HG03565 (cell line): ENCODE measurements around the gene DMAC1.

Source experiments
- ATAC-seq: cut with Tn5 transposase; IDR thresholded peaks from one replicate; pipeline ENCODE4 v1.9.1; 2021; ENCODE audit warnings: mild to moderate bottlenecking, moderate library complexity; ENCODE audit not compliant: unreplicated experiment

DMAC1 gene

DNA sequence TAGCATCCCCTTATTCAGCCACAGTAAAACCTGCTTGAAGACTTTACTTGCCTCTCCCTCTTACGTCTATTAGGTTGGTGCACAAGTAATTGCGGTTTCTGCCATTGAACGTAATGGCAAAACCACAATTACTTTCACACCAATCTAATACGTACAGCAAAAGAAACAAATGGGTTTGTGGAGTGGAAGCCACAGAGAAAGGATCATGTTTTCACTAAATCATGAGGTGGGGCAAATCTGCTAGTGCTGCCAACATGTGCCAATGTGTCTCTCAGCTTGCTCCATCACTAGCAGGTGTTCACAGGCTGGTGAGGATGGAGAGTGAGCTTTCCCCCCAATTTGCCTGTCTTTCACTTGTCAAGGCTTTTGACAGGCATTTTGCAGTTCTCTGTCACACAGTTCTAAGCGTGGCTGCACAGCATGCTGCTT is 15.9 kb downstream of the DMAC1 start:
- ATAC-seq: no peak

DNA sequence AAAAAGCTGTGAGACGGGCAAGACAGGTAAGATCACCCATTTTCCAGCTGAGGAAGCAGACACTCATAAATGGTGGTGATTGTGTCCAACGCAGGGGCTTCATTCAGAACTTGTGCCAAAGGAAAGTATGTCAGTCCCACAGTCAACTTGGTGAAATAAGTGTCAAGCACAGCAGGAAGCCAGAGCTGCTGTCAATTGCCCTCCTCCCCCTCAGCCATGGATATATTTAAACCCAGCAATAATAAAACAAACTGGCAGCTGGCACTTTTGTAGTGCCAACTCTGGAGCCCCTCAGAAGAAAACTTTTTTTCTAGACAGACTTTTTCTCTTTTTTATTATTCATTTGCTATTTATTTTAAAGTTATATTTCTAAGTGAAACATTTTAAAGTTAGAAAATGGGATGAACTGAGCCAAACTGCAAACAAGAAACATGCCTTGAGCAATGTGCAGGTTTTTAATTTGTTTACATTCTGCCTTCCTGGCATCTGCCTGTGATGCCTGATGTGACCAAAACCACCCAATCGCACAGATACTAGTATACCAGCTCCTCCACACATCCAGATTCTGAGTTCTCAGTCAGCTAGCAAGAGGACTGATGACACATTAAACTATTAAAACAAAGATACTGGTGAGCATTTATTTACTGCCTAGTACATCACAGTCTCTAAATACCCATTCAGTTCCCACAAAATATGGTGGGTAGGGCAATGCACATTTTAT is 17.0 kb downstream of the DMAC1 start:
- no peak for ATAC-seq

DNA sequence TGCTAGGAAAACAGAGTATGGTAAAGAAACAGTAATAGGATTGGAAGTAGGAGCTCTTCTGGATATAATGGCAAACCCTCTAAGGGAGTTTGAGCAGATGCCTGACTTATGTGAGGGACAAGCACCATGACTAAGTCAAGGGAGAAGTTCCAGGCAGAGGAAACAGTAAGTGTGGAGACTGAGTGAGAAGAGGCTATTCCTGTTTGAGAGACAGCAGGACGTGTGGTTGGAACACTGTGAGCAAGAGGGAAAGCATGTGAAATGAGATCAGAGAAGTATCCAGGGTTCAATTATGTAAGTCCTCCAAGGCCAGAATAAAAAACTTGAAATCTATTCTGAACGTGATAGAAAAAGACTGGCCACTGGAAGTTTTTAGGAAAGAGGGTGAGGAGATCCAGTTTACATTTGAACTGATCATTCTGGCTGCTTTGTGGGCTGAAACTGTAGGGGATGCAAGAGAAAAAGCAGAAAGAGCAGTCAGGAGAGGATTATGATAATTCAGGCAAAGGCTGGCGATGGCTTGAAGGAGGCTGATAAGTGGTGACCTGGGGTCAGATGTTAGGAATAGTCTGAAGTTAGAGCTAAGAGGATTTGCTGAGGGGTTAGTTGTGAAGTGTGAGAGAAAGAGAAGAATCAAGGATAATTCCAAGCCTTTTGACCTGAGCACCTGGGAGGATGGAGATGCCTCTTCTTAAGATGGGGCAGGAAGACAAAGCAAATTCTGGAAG is 19.2 kb downstream of the DMAC1 start:
- no peak for ATAC-seq

DNA sequence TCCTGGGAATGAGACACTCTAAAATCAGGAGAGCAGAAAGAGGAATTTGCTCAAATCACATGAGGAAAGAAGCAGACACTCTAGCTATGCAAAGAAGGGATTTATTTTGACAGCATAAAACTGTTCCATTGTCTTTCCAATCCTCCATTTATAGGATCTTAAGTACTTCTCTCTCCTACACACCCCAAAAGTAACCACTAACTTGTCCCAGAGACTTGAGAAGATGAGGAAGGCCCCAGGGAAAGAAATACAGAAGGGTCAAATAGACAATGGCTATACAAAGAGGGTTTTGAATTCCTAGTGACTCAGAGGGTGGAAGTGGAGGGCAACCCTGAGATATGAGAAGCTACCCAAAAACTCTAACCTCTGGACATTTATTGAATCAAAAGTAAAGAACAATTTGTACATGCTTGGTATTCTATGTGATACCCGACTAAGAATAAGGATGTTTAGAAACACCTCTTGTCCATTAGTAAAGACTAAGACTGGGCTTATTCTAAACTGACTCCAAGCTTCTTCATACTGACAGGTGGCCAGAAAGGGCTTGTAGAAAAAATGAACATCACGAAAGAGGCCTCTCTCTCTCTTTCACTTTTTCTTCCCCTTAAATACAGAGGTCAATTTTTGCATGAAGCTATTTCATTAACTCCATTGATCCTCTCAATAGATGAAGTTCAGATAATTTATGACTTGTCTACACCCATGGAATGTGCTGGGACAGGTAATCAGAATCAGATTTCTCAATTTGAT is 20.6 kb downstream of the DMAC1 start:
- ATAC-seq: no peak

DNA sequence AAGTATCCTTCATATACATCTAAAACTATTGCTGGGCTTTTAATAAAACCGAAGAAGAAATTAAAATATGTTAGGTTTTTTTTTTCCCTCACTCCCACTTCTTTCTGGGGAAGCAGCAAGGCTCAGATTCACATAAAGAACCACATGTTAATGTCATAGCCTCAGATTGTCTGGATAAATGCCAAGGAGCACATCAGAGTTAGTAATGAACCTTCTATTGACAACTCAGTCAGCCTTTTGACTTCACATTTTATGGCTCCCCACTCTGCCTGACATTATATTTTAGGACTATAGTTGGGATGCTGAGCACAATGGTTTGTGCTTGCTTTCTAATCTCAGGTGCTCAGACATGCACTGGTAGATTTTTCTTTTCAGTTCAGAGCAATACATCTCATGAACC is 21.8 kb downstream of the DMAC1 start:
- ATAC-seq: no peak

DNA sequence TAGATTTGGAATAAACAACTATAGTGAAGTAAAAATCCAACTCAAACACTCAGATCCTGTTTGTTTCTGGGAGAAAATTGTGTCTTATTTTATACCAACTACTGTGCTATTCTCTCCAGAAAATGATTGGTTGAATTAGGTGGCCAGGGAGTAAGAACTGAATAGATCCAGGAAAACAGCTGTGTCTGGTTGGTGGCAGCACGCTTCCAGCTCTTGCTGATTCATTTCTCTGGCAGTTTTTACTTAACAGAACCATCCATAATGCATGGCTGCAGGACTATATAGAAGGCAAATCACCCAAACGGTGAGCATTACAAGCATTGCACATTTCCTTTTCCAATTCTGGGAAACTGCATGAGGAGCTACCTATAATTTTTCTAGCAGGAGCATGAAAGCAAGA is 29.5 kb downstream of the DMAC1 start:
- no peak for ATAC-seq

DNA sequence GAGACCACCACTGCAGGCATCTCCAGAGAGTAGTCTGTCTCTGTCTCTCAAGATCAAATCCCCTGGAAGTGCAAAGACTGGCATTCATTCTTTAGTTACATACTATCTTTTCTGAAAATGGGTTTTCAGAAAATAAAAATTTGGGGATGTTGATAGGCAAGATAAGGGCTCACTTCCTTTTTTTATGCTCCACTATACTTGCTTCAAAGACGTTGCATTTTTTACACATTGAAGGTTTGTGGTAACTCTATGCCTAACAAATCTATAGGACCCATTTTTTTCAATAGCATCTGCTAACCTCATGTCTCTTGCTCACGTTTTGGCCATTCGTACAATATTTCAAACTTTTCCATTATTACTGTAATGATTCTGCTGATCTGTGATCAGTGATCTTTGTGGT is 37.0 kb downstream of the DMAC1 start:
- no peak for ATAC-seq

DNA sequence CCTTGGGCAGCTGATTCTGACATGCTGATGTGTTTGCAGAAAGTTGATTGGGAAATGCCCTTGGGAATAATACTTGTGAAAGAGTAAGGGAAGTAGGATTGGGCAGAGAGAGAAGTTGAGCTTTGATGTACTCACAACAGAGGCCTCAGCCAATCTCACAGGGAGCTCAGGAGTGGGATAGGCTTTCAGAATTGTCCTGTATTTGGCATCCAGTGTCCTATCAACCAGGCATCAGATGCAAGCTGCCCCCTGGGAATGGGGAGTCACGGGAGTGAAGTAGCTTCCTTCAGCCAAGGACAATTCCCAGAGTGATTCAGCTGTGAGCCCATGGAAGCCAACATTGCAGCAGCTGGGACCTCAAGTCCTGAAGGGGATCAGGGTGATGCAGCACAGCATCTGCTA is 39.6 kb downstream of the DMAC1 start:
- ATAC-seq: no peak

DNA sequence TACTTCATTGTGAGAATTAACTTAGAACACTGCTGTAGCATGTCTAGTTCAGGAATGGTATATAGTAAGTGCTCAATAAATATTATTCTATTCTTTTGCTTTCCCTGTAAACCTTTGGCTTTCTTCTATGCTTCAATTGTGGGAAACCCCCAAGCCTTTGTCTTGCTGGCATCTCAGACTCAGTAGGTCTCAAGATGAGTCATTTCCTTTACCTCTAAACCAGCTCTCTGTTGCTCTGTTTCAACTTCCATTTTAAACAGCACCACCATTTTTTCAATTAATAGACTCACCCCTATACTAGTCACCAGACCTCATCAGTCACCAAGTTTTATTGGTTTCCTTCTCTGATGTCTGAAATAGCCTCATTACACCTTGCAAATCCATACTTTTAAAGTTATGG is 43.5 kb downstream of the DMAC1 start:
- ATAC-seq: peak; percentile 99

DNA sequence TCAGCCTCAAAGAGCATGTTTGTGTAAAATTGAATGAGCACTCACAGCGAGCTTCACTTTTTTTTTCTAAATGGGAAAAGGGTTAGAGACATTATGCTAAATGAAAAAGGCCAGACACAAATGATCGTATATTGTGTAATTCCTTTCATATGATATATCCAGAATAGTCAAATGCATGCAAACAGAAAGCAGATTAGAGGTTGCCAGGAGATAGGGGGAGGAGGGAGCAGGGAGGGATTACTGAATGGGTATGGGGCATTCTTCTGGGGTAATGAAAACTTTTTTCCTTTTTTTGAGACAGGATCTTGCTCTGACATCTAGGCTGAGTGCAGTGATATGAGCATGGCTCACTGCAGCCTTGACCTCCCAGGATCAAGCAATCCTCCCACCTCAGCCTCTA is 47.1 kb downstream of the DMAC1 start:
- no peak for ATAC-seq
